Measurements from ENCODE around the gene EPHA6.

The EPHA6 gene

DNA sequence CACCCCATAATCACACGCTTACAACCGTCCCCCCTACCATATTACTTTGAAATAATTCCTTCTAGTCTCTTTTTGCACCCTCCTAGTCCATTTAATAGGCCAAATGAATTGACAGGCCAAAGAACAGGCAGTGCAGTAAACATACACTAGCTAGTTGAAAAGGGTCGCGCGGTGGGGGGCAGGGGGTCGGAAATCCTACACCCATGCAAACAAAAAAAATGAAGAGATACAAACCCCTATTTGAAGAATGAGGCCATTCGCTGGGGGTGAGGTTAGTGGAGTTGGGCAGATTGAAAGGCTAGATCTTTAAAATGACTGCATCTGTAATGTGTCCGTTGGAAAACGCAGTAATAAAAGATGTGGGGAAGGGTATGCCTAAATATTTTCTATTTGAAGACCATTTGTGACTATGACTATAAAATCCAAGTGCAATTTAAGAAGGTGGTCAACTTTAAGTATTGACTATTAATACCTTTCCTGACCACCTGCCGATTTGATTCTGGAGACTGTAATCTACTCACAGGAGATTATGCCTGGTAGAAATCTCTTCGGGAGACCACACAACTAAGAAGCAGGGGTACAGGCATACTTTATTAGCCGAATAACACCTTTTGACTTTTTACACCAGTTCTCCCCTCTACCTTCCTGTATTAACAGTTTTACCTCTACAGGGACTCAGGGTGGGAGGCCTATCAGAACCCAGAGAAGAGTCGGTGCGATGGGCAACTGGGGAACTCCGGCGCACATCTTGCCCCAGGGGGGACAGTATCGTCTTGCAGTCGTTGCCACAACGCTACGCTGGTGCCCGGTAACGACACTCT, 949.4 kb downstream of the EPHA6 start:
- TF ChIP-seq, protein P1, sequence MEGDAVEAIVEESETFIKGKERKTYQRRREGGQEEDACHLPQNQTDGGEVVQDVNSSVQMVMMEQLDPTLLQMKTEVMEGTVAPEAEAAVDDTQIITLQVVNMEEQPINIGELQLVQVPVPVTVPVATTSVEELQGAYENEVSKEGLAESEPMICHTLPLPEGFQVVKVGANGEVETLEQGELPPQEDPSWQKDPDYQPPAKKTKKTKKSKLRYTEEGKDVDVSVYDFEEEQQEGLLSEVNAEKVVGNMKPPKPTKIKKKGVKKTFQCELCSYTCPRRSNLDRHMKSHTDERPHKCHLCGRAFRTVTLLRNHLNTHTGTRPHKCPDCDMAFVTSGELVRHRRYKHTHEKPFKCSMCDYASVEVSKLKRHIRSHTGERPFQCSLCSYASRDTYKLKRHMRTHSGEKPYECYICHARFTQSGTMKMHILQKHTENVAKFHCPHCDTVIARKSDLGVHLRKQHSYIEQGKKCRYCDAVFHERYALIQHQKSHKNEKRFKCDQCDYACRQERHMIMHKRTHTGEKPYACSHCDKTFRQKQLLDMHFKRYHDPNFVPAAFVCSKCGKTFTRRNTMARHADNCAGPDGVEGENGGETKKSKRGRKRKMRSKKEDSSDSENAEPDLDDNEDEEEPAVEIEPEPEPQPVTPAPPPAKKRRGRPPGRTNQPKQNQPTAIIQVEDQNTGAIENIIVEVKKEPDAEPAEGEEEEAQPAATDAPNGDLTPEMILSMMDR (IDR thresholded peaks at IDR 0.05; ENCODE audit: insufficient read depth, low read depth, low read length, missing control alignments) = no peak
- peak overlapping the region; percentile 87 for H3K4me3 ChIP-seq (ENCODE audit: low read depth, low read length)
- DNase-seq (ENCODE audit: low read depth) = peak; percentile 0

DNA sequence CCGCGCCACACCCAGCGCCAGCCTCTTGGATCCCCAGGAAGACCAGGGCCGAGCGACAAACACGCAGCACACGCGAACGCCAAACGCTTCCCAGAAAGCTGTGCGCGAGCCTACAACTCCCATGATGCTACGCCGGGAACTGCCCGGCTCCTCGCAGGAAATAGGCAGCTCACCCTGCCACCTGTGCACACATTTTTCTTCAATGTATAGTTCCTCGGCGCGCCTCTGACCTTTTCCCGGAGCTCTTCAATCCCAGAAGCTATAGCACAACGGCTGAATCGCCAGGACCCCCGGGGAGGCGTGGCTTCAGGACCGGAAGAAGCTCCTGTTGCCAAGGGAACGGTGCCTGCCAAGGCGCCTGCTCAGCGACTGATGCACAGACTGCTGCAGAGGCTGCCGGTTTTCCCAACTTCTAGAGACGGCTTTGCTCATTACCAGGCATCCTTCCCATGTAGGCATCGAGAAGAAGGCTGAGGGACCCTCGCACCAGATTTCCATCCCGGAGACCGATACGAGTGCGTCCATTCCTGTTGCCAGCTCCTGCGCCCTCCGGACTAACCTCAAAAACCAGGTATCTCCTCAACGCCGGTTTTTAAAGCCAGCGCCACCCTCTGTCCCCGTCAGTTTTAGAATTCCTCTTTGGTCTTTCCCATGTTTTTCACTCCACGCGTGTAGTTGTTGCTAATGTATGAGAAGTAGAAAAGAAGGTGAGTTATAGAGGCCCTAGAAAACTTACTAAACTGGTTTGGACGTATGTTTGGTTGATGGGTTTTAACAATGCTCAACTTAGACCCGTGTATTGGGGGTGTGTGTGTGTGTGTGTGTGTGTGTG, 950.2 kb downstream of the EPHA6 start, which contains the start of gene ARL6:
ARL6 (plus strand) TSS at position 352 of the 832 bp plus-strand sequence. CDS start 3,350 bp downstream, outside the sequence.
- DNase-seq (ENCODE audit: low read depth) = peak; percentile 88
- TF ChIP-seq, protein P1 (IDR thresholded peaks at IDR 0.05; ENCODE audit: insufficient read depth, low read depth, low read length, missing control alignments) = no peak
- peak within 1 kb of the TSS; percentile 87 for H3K4me3 ChIP-seq (ENCODE audit: low read depth, low read length)

DNA sequence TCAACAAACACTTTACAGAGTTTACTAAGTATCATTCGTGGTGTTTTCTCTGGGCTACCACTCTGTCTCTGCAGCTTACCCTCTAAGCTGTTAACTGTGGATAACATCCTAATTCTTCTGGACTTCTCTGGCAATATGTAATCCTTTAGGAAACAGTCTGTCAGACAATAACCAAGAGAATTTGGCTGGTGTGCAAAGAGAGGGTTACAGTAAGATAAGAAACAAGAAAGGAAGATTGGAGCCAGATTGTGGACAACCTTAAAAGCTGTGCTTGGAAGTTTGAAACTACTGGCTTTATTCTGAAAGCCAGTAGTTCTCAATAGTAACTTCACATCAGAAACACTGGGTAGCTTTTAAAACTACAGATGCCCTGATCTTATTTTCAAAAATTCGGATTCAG, 950.9 kb downstream of the EPHA6 start:
- TF ChIP-seq, protein P1 (IDR thresholded peaks at IDR 0.05; ENCODE audit: insufficient read depth, low read depth, low read length, missing control alignments) = no peak
- peak; percentile 1 for DNase-seq (ENCODE audit: low read depth)
- peak overlapping the region; percentile 87 for H3K4me3 ChIP-seq (ENCODE audit: low read depth, low read length)

DNA sequence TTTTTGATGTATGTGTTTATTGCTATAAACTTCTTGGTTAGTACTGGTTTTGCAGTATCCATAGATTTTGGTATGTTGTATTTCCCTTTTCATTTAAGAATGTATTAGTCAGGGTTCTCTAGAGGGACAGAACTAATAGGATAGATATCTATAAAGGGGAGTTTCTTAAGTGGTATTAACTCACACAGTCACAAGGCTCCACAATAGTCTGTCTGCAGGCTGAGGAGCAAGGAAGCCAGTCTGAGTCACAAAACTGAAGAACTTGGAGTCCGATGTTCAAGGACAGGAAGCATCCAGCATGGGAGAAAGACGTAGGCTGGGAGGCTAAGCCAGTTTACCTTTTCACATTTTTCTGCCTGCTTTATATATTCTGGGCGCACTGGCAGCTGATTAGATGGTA, 958.5 kb downstream of the EPHA6 start:
- TF ChIP-seq, protein P1 (IDR thresholded peaks at IDR 0.05; ENCODE audit: insufficient read depth, low read depth, low read length, missing control alignments) = no peak
- H3K4me3 ChIP-seq (ENCODE audit: low read depth, low read length) = no peak overlapping the region
- no peak for DNase-seq (ENCODE audit: low read depth)

DNA sequence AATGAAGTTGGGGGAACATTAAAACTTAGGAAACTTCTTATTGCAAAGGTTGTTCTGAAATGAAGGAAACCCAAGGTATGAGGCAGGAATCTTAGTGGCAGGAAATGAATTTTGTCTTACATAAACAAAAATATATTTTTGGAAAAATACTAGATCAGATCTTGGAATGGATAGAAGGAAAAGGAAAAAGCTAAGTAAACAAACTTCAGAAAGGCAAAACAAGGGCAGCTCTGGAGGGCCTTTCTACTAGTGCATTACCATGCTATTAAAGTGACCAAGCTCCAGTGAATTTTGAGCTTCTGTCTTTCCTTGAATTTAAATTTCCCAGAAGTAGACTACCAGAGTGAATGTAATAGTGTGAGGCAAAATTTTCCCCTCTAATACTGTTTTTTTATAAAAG, 963.8 kb downstream of the EPHA6 start:
- H3K4me3 ChIP-seq (ENCODE audit: low read depth, low read length) = no peak overlapping the region
- DNase-seq (ENCODE audit: low read depth) = no peak

DNA sequence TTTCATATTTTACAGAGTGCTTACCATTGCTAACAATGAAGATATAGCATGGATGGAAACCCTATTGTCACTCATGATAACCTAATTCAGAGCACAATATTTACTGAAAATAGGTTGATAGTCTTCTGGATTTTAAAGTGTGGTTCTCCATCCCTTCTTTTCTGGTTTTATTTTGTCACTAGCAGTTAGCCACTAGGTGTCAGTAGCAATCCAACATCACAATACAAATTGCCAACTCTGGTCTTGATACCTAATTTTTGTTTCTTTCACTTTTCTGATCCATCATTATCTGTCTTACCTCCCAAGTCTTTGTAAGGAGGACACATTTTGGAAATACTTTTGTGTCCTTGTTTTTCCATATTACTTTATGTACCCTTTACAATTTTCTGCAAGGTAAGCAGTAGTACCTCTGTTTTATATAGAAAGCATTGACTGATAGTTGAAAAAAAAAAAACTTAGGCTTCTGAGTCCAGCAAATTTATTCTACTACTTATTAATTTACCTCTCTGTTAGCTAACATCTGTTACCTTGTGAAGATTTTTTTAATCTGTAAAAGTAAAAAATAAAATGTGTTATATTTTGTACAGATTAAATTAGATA, 979.1 kb downstream of the EPHA6 start:
- no peak overlapping the region for H3K4me3 ChIP-seq (ENCODE audit: low read depth, low read length)
- TF ChIP-seq, protein P1 (IDR thresholded peaks at IDR 0.05; ENCODE audit: insufficient read depth, low read depth, low read length, missing control alignments) = peak; percentile 68
- peak; percentile 69 for DNase-seq (ENCODE audit: low read depth)

More for the DNA sequence above, 963.8 kb downstream of the EPHA6 start:
- TF ChIP-seq, protein P1 (IDR thresholded peaks at IDR 0.05; ENCODE audit: insufficient read depth, low read depth, low read length, missing control alignments) = no peak

Measured in GM12865 (cell line).